ENCODE results near the gene ZNF827. TPM values are rescaled to one million over a fixed set of nuclear protein-coding genes. Genes with fewer than 3 reads are reported as not detected.

The ZNF827 gene
- total RNA-seq, 1 experiment from 2014 or later = 5.3 TPM

DNA sequence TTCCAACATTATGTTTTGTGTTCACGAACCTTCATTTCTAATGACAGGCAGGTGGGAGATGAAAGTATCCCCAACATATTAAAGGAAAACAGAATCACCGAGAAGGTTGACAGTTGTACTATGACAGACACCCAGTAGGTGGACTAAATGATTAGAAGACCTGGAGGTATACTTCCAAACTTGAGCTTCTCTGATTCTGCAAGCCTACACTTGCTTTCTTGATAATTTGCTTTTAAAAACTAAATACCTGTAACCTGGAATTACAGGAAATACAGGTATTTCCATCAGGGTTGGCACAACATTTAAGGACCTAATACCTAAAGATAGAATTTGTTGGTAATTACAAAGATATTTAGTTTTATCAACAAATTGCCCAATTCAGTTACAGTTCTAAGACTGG lies 215.3 kb downstream of the ZNF827 start:
- no peak overlapping the region for H3K4me3 Mint-ChIP-seq (ENCODE audit: unreplicated experiment)
- Histone ChIP-seq H3K36me3 (ENCODE audit: control insufficient read depth, insufficient read depth, low read length) (no peaks in the 10 kb centered on the region), H3K9me3 (no peaks in the 10 kb centered on the region), H3K4me3 (ENCODE audit: low read depth, low read length) (no peak overlapping the region), H3K4me1 (no peaks in the 10 kb centered on the region), H3K27me3 (replicated peaks; ENCODE audit: control insufficient read depth, insufficient read depth, low read length) (no peaks in the 10 kb centered on the region)
- POLR2A ChIA-PET = no interaction called here
- CTCF ChIA-PET = no interaction called here
- no peaks in the 10 kb centered on the region for H3K36me3 Mint-ChIP-seq (ENCODE audit: insufficient read depth, unreplicated experiment)
- H3K27ac Mint-ChIP-seq (ENCODE audit: unreplicated experiment) = no peak overlapping the region
- TF ChIP-seq, protein P1, sequence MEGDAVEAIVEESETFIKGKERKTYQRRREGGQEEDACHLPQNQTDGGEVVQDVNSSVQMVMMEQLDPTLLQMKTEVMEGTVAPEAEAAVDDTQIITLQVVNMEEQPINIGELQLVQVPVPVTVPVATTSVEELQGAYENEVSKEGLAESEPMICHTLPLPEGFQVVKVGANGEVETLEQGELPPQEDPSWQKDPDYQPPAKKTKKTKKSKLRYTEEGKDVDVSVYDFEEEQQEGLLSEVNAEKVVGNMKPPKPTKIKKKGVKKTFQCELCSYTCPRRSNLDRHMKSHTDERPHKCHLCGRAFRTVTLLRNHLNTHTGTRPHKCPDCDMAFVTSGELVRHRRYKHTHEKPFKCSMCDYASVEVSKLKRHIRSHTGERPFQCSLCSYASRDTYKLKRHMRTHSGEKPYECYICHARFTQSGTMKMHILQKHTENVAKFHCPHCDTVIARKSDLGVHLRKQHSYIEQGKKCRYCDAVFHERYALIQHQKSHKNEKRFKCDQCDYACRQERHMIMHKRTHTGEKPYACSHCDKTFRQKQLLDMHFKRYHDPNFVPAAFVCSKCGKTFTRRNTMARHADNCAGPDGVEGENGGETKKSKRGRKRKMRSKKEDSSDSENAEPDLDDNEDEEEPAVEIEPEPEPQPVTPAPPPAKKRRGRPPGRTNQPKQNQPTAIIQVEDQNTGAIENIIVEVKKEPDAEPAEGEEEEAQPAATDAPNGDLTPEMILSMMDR (IDR thresholded peaks at IDR 0.05; ENCODE audit: insufficient read depth in 1 of 2, low read depth in 1 of 2, low read length in 1 of 2, severe bottlenecking in 1 of 2, unreplicated experiment in 1 of 2) = peak in 1 of 2 experiments; percentile 7
- H3K27me3 Mint-ChIP-seq (ENCODE audit: insufficient read depth, unreplicated experiment) = no peaks in the 10 kb centered on the region
- intact Hi-C loops (cut with micrococcal nuclease; ENCODE audit: unreplicated experiment) = loop anchor here (5.0 kb wide), 1 partner anchor 319 kb away; no protein-coding TSS in a partner anchor
- DNase-seq = no peak
- H3K9me3 Mint-ChIP-seq (ENCODE audit: unreplicated experiment) = no peaks in the 10 kb centered on the region
- H3K4me1 Mint-ChIP-seq (ENCODE audit: low read depth, unreplicated experiment) = no peaks in the 10 kb centered on the region
- no TSS peak for BruUV-seq (replicated peaks)

GRCh38 chr4:145722561-145722960 lies 216.1 kb downstream of the ZNF827 start:
- no peaks in the 10 kb centered on the region for H3K4me1 ChIP-seq
- H3K36me3 Mint-ChIP-seq (ENCODE audit: insufficient read depth, unreplicated experiment) = no peaks in the 10 kb centered on the region
- no peak for DNase-seq
- H3K27me3 ChIP-seq (replicated peaks; ENCODE audit: control insufficient read depth, insufficient read depth, low read length) = no peaks in the 10 kb centered on the region
- no peaks in the 10 kb centered on the region for H3K4me1 Mint-ChIP-seq (ENCODE audit: low read depth, unreplicated experiment)
- intact Hi-C loops (cut with micrococcal nuclease; ENCODE audit: unreplicated experiment) = loop anchor here (5.0 kb wide), 1 partner anchor 320 kb away; no protein-coding TSS in a partner anchor
- POLR2A ChIA-PET = no interaction called here
- CTCF ChIA-PET = no interaction called here
- no peaks in the 10 kb centered on the region for H3K9me3 Mint-ChIP-seq (ENCODE audit: unreplicated experiment)
- H3K27ac Mint-ChIP-seq (ENCODE audit: unreplicated experiment) = no peak overlapping the region
- H3K4me3 Mint-ChIP-seq (ENCODE audit: unreplicated experiment) = no peak overlapping the region
- H3K36me3 ChIP-seq (ENCODE audit: control insufficient read depth, insufficient read depth, low read length) = no peaks in the 10 kb centered on the region
- H3K4me3 ChIP-seq (ENCODE audit: low read depth, low read length) = no peak overlapping the region
- H3K27me3 Mint-ChIP-seq (ENCODE audit: insufficient read depth, unreplicated experiment) = no peaks in the 10 kb centered on the region
- H3K9me3 ChIP-seq = no peaks in the 10 kb centered on the region
- TF ChIP-seq, protein P1 (IDR thresholded peaks at IDR 0.05; ENCODE audit: insufficient read depth in 1 of 2, low read depth in 1 of 2, low read length in 1 of 2, severe bottlenecking in 1 of 2, unreplicated experiment in 1 of 2) = no peak
- no TSS peak for BruUV-seq (replicated peaks)

- H3K27me3 ChIP-seq (replicated peaks; ENCODE audit: control insufficient read depth, insufficient read depth, low read length) = no peaks in the 10 kb centered on the region
- ChIA-PET POLR2A (no interaction called here), CTCF (no interaction called here)
- BruUV-seq (replicated peaks) = no TSS peak
- DNase-seq = no peak
- Mint-ChIP-seq H3K27ac (ENCODE audit: unreplicated experiment) (no peak overlapping the region), H3K4me1 (ENCODE audit: low read depth, unreplicated experiment) (no peaks in the 10 kb centered on the region), H3K9me3 (ENCODE audit: unreplicated experiment) (no peaks in the 10 kb centered on the region), H3K4me3 (ENCODE audit: unreplicated experiment) (no peak overlapping the region), H3K36me3 (ENCODE audit: insufficient read depth, unreplicated experiment) (no peaks in the 10 kb centered on the region), H3K27me3 (ENCODE audit: insufficient read depth, unreplicated experiment) (peaks cover 4% of the 10 kb centered on the region)
- H3K4me1 ChIP-seq = no peaks in the 10 kb centered on the region
- H3K9me3 ChIP-seq = no peaks in the 10 kb centered on the region
- TF ChIP-seq, protein P1 (IDR thresholded peaks at IDR 0.05; ENCODE audit: insufficient read depth in 1 of 2, low read depth in 1 of 2, low read length in 1 of 2, severe bottlenecking in 1 of 2, unreplicated experiment in 1 of 2) = no peak
- intact Hi-C loops (cut with micrococcal nuclease; ENCODE audit: unreplicated experiment) = loop anchor here (5.0 kb wide), 1 partner anchor 322 kb away; no protein-coding TSS in a partner anchor
- no peak overlapping the region for H3K4me3 ChIP-seq (ENCODE audit: low read depth, low read length)
- no peaks in the 10 kb centered on the region for H3K36me3 ChIP-seq (ENCODE audit: control insufficient read depth, insufficient read depth, low read length)
Observed at GRCh38 chr4:145720656-145721055, 218.0 kb downstream of the ZNF827 start.
